Chondrocyte (in vitro differentiated cells): ENCODE data around the gene ZNF385A. TPM values are rescaled to one million over a fixed set of nuclear protein-coding genes. Genes with fewer than 3 reads are reported as not detected.
"Not testable (repeated sequence)": the region's sequence is repeated elsewhere in the genome, so short reads cannot be mapped to it uniquely, and the experiment has no call there.

Experiments used
- DNase-seq: peaks from one replicate; pipeline ENCODE4 v3.0.0; 2021; ENCODE audit warnings: mixed read lengths, low spot score
- H3K27ac Mint-ChIP-seq: one replicate; pipeline ENCODE4 v1.8.0; 2021; ENCODE audit warnings: mild to moderate bottlenecking, moderate library complexity, mixed read lengths; ENCODE audit not compliant: unreplicated experiment
- H3K27me3 Mint-ChIP-seq: 2 replicates; pipeline ENCODE4 v1.8.0; 2021; ENCODE audit warnings: low read depth, mixed read lengths
- H3K36me3 Mint-ChIP-seq: 2 replicates; pipeline ENCODE4 v1.8.0; 2021; ENCODE audit warnings: low read depth, mixed read lengths
- H3K4me1 Mint-ChIP-seq: 2 replicates; pipeline ENCODE4 v1.8.0; 2021; ENCODE audit warnings: low read depth, mild to moderate bottlenecking, mixed read lengths
- H3K4me3 Mint-ChIP-seq: one replicate; pipeline ENCODE4 v1.8.0; 2021; ENCODE audit warnings: mild to moderate bottlenecking, moderate library complexity, mixed read lengths; ENCODE audit not compliant: unreplicated experiment
- H3K9me3 Mint-ChIP-seq: 2 replicates; pipeline ENCODE4 v1.8.0; 2021; ENCODE audit warnings: low read depth, mixed read lengths
- total RNA-seq: library from RNA; stranded (reverse); gene quantifications from 3 replicates; pipeline ENCODE4 v1.2.1, GENCODE V29; 2021
- TF ChIP-seq, protein P1 (sequence below): fragments of 200-600 bp; sonication (generic); IDR thresholded peaks from 2 replicates; pipeline ENCODE4 v1.5.0; 2021; ENCODE audit warnings: antibody characterized with exemption, mild to moderate bottlenecking, moderate library complexity

Gene ZNF385A
- total RNA-seq, 1 donor from 2014 or later: 6.8 TPM

DNA sequence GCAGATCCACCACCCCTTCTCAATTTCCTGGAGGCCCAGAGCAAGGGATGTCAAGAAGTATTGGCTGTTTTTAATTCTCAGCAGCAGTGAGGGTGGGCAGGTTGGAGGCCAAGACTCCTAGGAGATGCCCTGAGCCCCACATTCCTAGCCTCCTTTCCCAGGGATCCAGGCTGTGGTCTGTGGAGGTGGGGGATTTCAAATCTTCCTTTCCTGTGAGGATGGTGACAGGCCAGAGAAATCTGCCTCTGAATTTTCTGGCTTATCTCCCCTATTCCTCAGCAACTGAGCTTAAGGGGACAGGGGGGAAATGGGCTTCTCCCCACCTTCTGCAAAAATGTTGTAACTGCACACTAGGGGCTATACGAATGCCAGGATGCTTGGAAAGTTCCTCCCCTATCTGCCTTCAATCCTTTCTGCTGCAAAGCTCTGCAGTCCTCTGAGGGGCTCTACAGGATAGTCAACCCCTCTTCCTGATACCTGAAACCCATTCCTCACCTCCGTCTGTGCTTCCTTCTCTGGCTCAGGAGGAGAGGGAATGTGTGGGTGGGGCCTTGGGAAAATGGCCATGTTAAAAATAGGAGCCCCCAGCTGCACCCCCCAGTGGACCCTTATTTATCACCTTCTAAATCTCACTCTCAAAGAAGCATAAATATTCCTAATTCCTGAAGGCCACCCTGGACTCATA is 26.9 kb downstream of the ZNF385A start:
- no peak overlapping the region for H3K4me3 Mint-ChIP-seq
- DNase-seq: no peak
- TF ChIP-seq, protein P1, sequence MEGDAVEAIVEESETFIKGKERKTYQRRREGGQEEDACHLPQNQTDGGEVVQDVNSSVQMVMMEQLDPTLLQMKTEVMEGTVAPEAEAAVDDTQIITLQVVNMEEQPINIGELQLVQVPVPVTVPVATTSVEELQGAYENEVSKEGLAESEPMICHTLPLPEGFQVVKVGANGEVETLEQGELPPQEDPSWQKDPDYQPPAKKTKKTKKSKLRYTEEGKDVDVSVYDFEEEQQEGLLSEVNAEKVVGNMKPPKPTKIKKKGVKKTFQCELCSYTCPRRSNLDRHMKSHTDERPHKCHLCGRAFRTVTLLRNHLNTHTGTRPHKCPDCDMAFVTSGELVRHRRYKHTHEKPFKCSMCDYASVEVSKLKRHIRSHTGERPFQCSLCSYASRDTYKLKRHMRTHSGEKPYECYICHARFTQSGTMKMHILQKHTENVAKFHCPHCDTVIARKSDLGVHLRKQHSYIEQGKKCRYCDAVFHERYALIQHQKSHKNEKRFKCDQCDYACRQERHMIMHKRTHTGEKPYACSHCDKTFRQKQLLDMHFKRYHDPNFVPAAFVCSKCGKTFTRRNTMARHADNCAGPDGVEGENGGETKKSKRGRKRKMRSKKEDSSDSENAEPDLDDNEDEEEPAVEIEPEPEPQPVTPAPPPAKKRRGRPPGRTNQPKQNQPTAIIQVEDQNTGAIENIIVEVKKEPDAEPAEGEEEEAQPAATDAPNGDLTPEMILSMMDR: no peak
- no peaks in the 10 kb centered on the region for H3K36me3 Mint-ChIP-seq
- H3K27ac Mint-ChIP-seq: no peak overlapping the region
- no peaks in the 10 kb centered on the region for H3K27me3 Mint-ChIP-seq
- H3K9me3 Mint-ChIP-seq: no peaks in the 10 kb centered on the region
- H3K4me1 Mint-ChIP-seq: peaks cover 13% of the 10 kb centered on the region

DNA sequence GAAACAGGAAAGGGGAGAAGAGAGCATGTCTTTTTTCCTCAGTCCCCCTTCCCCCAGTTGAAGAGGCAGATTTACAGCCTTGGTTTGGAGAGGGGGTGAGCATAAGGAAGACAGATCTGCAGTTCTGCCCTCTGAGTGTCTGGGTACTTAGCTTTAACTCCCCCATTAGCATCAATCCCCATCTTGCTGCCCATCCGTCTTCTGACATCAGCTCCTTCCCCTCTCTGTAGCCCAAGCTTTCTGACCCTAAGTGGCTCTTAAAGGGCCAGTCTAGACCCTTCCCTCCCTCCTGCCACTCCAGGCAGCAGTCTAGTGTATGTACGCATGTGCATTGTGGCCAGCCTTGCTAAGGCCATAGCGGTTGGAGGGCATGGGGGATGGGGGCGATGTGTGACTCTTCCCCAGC is 27.6 kb downstream of the ZNF385A start:
- Mint-ChIP-seq H3K27ac (peak overlapping the region; percentile 53), H3K4me1 (peaks cover 20% of the 10 kb centered on the region), H3K4me3 (no peak overlapping the region), H3K36me3 (no peaks in the 10 kb centered on the region), H3K27me3 (no peaks in the 10 kb centered on the region), H3K9me3 (no peaks in the 10 kb centered on the region)
- TF ChIP-seq, protein P1: no peak
- no peak for DNase-seq

DNA sequence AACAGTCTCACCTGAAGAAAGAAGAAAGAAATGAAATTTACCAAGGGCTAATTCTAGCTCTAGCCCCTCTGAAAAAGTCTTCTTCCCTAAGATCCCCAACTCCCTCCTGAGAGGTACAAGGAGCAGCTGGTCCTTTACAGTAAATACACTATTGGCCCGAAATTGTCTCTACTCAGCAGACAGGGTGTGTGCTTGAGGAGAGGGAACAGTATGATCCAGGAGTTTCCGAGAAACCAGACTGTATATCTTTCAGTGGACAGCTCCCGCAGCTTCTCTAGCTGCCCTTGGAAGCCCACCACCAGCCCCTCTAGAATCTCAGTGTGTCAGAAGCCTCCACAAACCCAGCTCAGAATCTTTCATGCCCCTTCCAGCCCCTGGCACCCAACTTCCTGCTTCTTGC is 28.3 kb downstream of the ZNF385A start:
- no peak overlapping the region for H3K4me3 Mint-ChIP-seq
- TF ChIP-seq, protein P1: no peak
- H3K27ac Mint-ChIP-seq: peak overlapping the region; percentile 30
- no peaks in the 10 kb centered on the region for H3K27me3 Mint-ChIP-seq
- H3K4me1 Mint-ChIP-seq: peaks cover 27% of the 10 kb centered on the region
- DNase-seq: no peak
- no peaks in the 10 kb centered on the region for H3K36me3 Mint-ChIP-seq
- no peaks in the 10 kb centered on the region for H3K9me3 Mint-ChIP-seq

DNA sequence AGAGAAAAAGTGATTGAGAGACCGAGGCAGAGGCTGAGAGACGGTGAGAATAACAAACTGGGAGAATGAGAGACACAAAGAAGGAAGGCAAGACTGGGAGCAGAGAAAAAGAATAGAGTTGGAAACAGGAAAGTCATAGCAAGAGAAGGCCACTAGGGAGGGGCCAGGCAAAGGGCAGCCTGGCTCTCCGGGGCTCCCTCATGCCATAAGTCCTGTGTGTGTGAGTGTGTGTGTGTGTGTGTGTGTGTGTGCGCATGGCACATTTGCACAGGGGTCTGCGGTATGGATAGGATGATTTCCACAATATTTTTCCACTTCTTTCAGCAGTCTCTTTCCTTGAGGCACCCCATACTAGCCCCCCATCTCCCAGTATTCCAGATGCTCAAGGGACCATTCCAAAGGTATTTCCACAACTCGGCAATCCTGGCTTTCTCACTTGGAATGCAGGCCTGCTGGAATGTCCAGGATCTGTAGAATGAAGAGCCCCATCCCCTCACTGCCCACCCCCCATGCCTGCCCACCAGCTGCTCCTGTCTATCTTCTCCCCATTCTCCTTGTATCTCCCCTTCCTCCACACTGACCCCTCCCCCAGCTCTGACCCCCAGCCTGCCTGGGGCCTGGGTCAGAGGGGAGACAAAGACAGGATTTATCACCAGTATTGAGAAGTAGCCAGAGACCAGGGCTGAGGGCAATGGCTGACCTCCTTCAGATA is 29.3 kb downstream of the ZNF385A start:
- TF ChIP-seq, protein P1: no peak
- H3K4me1 Mint-ChIP-seq: peaks cover 31% of the 10 kb centered on the region
- H3K27ac Mint-ChIP-seq: peak overlapping the region; percentile 50
- no peak overlapping the region for H3K4me3 Mint-ChIP-seq
- DNase-seq: no peak
- no peaks in the 10 kb centered on the region for H3K9me3 Mint-ChIP-seq
- H3K27me3 Mint-ChIP-seq: no peaks in the 10 kb centered on the region
- peaks cover 5% of the 10 kb centered on the region for H3K36me3 Mint-ChIP-seq

DNA sequence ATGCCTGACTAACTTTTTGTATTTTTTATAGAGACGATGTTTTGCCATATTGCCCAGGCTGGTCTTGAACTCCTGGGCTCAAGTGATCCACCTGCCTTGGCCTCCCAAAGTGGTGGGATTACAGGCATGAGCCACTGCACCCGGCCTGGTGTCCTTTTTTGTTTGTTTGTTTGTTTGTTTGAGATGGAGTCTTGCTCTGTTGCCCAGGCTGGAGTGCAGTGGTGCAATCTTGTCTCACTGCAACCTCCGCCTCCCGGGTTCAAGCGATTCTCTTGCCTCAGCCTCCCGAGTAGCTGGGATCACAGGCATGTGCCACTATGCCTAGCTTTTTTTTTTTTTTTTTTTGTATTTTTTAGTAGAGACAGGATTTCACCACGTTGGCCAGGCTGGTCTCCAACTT is 30.3 kb downstream of the ZNF385A start:
- H3K4me3 Mint-ChIP-seq, H3K27ac Mint-ChIP-seq, DNase-seq, H3K27me3 Mint-ChIP-seq, H3K9me3 Mint-ChIP-seq: not testable (repeated sequence)
- H3K36me3 Mint-ChIP-seq: peaks cover 11% of the 10 kb centered on the region
- peaks cover 31% of the 10 kb centered on the region for H3K4me1 Mint-ChIP-seq
